Mesodermal cell (in vitro differentiated cells): ENCODE data around the gene ELAC1.
"Not testable (repeated sequence)": the region's sequence is repeated elsewhere in the genome, so short reads cannot be mapped to it uniquely, and the experiment has no call there.

Experiments
- H3K27ac ChIP-seq: 2 replicates; pipeline ENCODE4 v1.7.0; 2013; ENCODE audit warnings: mild to moderate bottlenecking, low read depth, low read length, moderate library complexity; ENCODE audit not compliant: severe bottlenecking
- H3K36me3 ChIP-seq: 2 replicates; pipeline ENCODE4 v1.7.1; 2013; ENCODE audit warnings: mild to moderate bottlenecking, low read length, moderate library complexity; ENCODE audit not compliant: control insufficient read depth, insufficient read depth
- H3K4me1 ChIP-seq: one replicate; pipeline ENCODE4 v1.7.1; 2013; ENCODE audit warnings: mild to moderate bottlenecking, low read length; ENCODE audit not compliant: insufficient read depth, control insufficient read depth, poor library complexity, severe bottlenecking
- H3K4me3 ChIP-seq: 2 replicates; pipeline ENCODE4 v1.7.0; 2013; ENCODE audit warnings: low read length, control low read depth, mild to moderate bottlenecking; ENCODE audit not compliant: insufficient read depth, poor library complexity, severe bottlenecking; ENCODE audit errors: extremely low read depth
- H3K9me3 ChIP-seq: 2 replicates; pipeline ENCODE4 v1.7.1; 2013; ENCODE audit warnings: mild to moderate bottlenecking, low read length, moderate library complexity; ENCODE audit not compliant: control insufficient read depth
- WGBS, 2 experiments: methylation state at CpG; one replicate each; pipeline ENCODE4 v1.1.5; 2013; ENCODE audit warnings: missing lambda C conversion rate in 2 of 2; ENCODE audit not compliant: insufficient coverage in 2 of 2; 5-methylcytosine and 5-hydroxymethylcytosine counted together

The ELAC1 gene

GRCh38 chr18:50944245-50944932, 23.5 kb upstream of the ELAC1 start:
- 100% methylated on average over 1 to 2 of the region's 4 CpGs for WGBS, 2 experiments
- H3K9me3 ChIP-seq = no peaks in the 10 kb centered on the region
- H3K4me3 ChIP-seq = no peak overlapping the region
- H3K27ac ChIP-seq = no peak overlapping the region
- peaks cover 22% of the 10 kb centered on the region for H3K36me3 ChIP-seq
- no peaks in the 10 kb centered on the region for H3K4me1 ChIP-seq

GRCh38 chr18:50945918-50946317, 21.9 kb upstream of the ELAC1 start:
- not testable (repeated sequence) for H3K9me3 ChIP-seq, H3K4me1 ChIP-seq, H3K4me3 ChIP-seq, H3K27ac ChIP-seq
- 100% methylated on average over 1 of the region's 2 CpGs; no CpG with 5 or more reads in 1 of the 2 experiments for WGBS, 2 experiments
- H3K36me3 ChIP-seq = peaks cover 22% of the 10 kb centered on the region

- Histone ChIP-seq H3K27ac (no peak overlapping the region), H3K4me3 (no peak overlapping the region), H3K36me3 (peaks cover 17% of the 10 kb centered on the region), H3K9me3 (no peaks in the 10 kb centered on the region), H3K4me1 (no peaks in the 10 kb centered on the region)
- WGBS, 2 experiments = no CpG with 5 or more reads among the region's 1 CpG
Observed at GRCh38 chr18:50947899-50948298, 19.9 kb upstream of the ELAC1 start.

DNA sequence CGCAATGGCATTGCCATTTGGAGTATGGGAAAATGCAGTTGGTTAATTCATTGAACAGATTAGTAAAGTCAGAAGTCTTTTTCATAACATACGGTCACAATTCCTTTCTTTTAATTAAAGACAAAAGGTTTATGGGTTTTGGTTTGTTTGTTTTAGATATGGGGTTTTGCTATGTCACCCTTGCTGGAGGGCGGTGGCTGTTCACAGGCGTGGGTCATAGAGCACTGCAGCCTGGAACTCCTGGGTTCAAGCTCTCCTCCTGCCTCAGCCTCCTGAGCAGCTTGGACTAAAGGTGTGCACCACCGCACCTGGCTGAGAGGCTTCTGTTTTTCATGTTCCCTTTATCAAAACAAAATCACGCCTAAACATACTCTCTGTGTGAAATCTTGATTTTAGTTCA, 18.7 kb upstream of the ELAC1 start:
- H3K4me3 ChIP-seq = no peak overlapping the region
- no peaks in the 10 kb centered on the region for H3K9me3 ChIP-seq
- H3K27ac ChIP-seq = no peak overlapping the region
- H3K4me1 ChIP-seq = no peaks in the 10 kb centered on the region
- WGBS, 2 experiments = 83 to 100% methylated on average over 2 of the region's 6 CpGs
- H3K36me3 ChIP-seq = peaks cover 13% of the 10 kb centered on the region

GRCh38 chr18:50950626-50951025, 17.2 kb upstream of the ELAC1 start:
- Histone ChIP-seq H3K36me3 (peaks cover 13% of the 10 kb centered on the region), H3K4me3 (no peak overlapping the region), H3K27ac (no peak overlapping the region), H3K9me3 (no peaks in the 10 kb centered on the region), H3K4me1 (no peaks in the 10 kb centered on the region)
- 90 to 94% methylated on average over 2 of the region's 4 CpGs for WGBS, 2 experiments

- Histone ChIP-seq H3K9me3 (no peaks in the 10 kb centered on the region), H3K27ac (no peak overlapping the region), H3K36me3 (no peaks in the 10 kb centered on the region), H3K4me1 (no peaks in the 10 kb centered on the region), H3K4me3 (no peak overlapping the region)
- WGBS, 2 experiments = 80% methylated on average over 1 of the region's 3 CpGs; no CpG with 5 or more reads in 1 of the 2 experiments
Observed at GRCh38 chr18:50953822-50954221, 14.0 kb upstream of the ELAC1 start.

DNA sequence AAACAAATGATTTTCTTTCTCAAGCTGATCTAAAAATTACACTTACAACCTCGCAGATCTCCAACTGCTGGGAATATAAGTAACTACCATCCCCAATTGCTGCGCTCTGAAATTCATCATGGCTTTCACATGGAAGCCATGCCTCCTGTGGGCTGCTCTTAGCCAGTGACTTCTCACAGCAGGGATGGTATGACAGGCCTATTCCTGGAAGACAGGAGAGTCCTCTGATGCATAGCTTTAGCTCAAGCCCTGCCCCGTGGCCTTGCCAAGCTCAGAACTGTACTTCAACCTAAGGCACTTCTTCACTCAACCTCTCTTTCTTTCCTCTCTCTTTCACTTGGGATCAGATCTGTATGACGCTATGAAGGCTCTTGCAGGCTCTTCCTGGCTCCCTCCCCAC, 12.6 kb upstream of the ELAC1 start:
- Histone ChIP-seq H3K36me3 (no peaks in the 10 kb centered on the region), H3K9me3 (no peaks in the 10 kb centered on the region), H3K27ac (no peak overlapping the region), H3K4me1 (no peaks in the 10 kb centered on the region), H3K4me3 (no peak overlapping the region)
- WGBS, 2 experiments = 70 to 88% methylated on average over 4 of the region's 4 CpGs

GRCh38 chr18:50956116-50956515, 11.7 kb upstream of the ELAC1 start:
- Histone ChIP-seq H3K9me3 (peaks cover under 1% of the 10 kb centered on the region), H3K27ac (no peak overlapping the region), H3K4me3 (no peak overlapping the region), H3K4me1 (no peaks in the 10 kb centered on the region), H3K36me3 (no peaks in the 10 kb centered on the region)
- 100% methylated on average over 1 to 2 of the region's 3 CpGs for WGBS, 2 experiments

DNA sequence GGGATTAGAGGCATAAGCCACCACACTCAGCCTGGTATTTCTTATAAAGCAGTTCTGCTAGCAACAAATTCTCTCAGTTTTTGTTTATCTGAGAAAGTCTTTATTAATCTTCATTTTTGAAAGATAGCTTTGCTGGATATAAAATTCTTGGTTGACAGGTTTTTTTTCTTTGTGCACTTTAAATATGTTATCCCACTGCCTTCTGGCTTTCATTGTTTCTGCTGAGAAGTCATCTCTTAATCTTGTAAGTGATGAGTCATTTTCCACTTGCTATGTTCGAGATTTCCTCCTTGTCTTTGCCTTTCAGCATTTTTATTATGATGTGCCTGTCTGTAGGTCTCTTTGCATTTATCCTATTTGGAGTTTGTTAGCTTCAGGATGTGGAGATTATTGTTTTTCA, 5.9 kb upstream of the ELAC1 start:
- Histone ChIP-seq H3K27ac (no peak overlapping the region), H3K4me1 (no peaks in the 10 kb centered on the region), H3K4me3 (no peak overlapping the region), H3K9me3 (peaks cover 22% of the 10 kb centered on the region), H3K36me3 (no peaks in the 10 kb centered on the region)
- no CpG with 5 or more reads among the region's 1 CpG for WGBS, 2 experiments

DNA sequence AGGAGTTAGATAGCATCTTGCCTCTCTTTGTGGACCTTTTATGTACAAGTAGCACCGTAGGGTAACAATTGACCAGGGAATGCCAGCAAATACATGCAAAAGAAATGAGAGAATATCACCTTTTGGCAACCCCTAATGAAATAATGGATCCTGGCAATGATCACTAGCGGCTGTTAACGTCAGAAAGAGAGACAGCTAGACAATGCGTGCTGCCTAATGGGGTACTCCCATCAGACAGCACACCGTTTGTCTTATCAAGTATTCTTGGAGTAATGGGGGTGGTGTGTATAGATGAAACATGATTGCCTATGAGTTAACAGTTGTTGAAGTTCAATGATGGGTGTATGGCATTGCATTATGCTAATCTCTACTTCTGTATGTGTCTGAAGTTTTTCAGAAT, 1.6 kb downstream of the ELAC1 start:
- H3K4me1 ChIP-seq = peaks cover 8% of the 10 kb centered on the region
- H3K27ac ChIP-seq = no peak overlapping the region
- H3K4me3 ChIP-seq = peak overlapping the region; percentile 77
- H3K36me3 ChIP-seq = peaks cover under 1% of the 10 kb centered on the region
- no peaks in the 10 kb centered on the region for H3K9me3 ChIP-seq
- WGBS, 2 experiments = 93 to 95% methylated on average over 5 of the region's 5 CpGs

DNA sequence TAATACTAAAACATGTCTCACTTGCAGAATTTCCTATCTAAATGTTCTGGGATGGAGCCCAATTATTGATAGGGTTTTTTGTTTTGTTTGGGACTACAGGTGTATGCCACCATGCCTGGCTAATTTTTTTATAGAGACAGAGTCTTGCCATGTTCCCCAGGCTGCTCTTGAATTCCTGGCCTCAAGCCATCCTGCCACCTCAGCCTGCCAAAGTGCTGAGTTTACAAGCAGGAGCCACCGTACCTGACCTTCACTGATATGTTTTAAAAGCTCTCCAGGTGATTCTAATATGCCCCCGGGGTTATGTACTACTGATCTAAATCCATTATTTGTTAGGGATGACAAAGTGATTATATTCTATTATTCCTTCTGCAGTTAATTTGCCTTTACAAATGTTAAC, 2.2 kb downstream of the ELAC1 start:
- Histone ChIP-seq H3K4me3 (no peak overlapping the region), H3K4me1 (peaks cover 8% of the 10 kb centered on the region), H3K9me3 (no peaks in the 10 kb centered on the region), H3K27ac (no peak overlapping the region), H3K36me3 (peaks cover 6% of the 10 kb centered on the region)
- 83% methylated on average over 1 of the region's 2 CpGs; no CpG with 5 or more reads in 1 of the 2 experiments for WGBS, 2 experiments
